HG03039 (cell line): Measurements from ENCODE around the gene PARP14.
"Not testable (repeated sequence)": the region's sequence is repeated elsewhere in the genome, so short reads cannot be mapped to it uniquely, and the experiment has no call there.

ENCODE experiments used
- ATAC-seq: cut with Tn5 transposase; IDR thresholded peaks from one replicate; pipeline ENCODE4 v1.9.1; 2021; ENCODE audit warnings: mild to moderate bottlenecking, moderate library complexity; ENCODE audit not compliant: unreplicated experiment

The PARP14 gene

GRCh38 chr3:122676759-122677158 lies 3.9 kb upstream of the PARP14 start:
- no peak for ATAC-seq

- ATAC-seq: no peak
Measured at GRCh38 chr3:122677216-122677615, 3.4 kb upstream of the PARP14 start.

GRCh38 chr3:122678506-122678905 lies 2.1 kb upstream of the PARP14 start:
- no peak for ATAC-seq

- ATAC-seq: no peak
Measured at GRCh38 chr3:122679085-122679881, 1.4 kb upstream of the PARP14 start.

GRCh38 chr3:122679882-122680474 lies 661 bp upstream of the PARP14 start:
- no peak for ATAC-seq

GRCh38 chr3:122681284-122681973 lies 790 bp downstream of the PARP14 start:
- no peak for ATAC-seq

GRCh38 chr3:122681974-122682409 lies 1.4 kb downstream of the PARP14 start:
- no peak for ATAC-seq

GRCh38 chr3:122682778-122683411 lies 2.3 kb downstream of the PARP14 start:
- not testable (repeated sequence) for ATAC-seq

GRCh38 chr3:122687298-122687697 lies 6.7 kb downstream of the PARP14 start:
- no peak for ATAC-seq

GRCh38 chr3:122688996-122689395 lies 8.4 kb downstream of the PARP14 start:
- no peak for ATAC-seq

- no peak for ATAC-seq
Measured at GRCh38 chr3:122689587-122689986, 8.9 kb downstream of the PARP14 start.

GRCh38 chr3:122690096-122690495 lies 9.5 kb downstream of the PARP14 start:
- ATAC-seq: no peak

- ATAC-seq: peak; percentile 70
Measured at GRCh38 chr3:122691195-122691594, 10.6 kb downstream of the PARP14 start.

- no peak for ATAC-seq
Measured at GRCh38 chr3:122692674-122693073, 12.0 kb downstream of the PARP14 start.

- ATAC-seq: no peak
Measured at GRCh38 chr3:122694966-122695365, 14.3 kb downstream of the PARP14 start.

- ATAC-seq: no peak
Measured at GRCh38 chr3:122695927-122696561, 15.4 kb downstream of the PARP14 start.

GRCh38 chr3:122697952-122698620 lies 17.4 kb downstream of the PARP14 start:
- ATAC-seq: peak; percentile 79

- ATAC-seq: no peak
Measured at GRCh38 chr3:122700193-122700592, 19.6 kb downstream of the PARP14 start.

GRCh38 chr3:122705379-122705778 lies 24.7 kb downstream of the PARP14 start:
- no peak for ATAC-seq

GRCh38 chr3:122710616-122711251 lies 30.1 kb downstream of the PARP14 start:
- ATAC-seq: not testable (repeated sequence)
